K562 (cell line): Measurements from ENCODE around the gene ATRNL1. TPM values are rescaled to one million over a fixed set of nuclear protein-coding genes. Genes with fewer than 3 reads are reported as not detected.

Experiments
- ATAC-seq: fragments of 200-7000 bp; cut with Tn5 transposase; 3 replicates; pipeline ENCODE4 v1.9.1; 2020; ENCODE audit warnings: moderate library complexity
- BruUV-seq: library from RNA; stranded (reverse); fragments of 400-500 nt; replicated peaks from 2 replicates; lab custom pipeline; 2021; lab: Mats Ljungman, UMichigan
- CTCF ChIA-PET: fragments of 300-600 bp; formaldehyde crosslinking; extraction: SDS; loops from one replicate; lab custom pipeline; 2021; ENCODE audit warnings: low intra/inter-chr PET ratio; lab: Yijun Ruan, JAX
- POLR2A ChIA-PET: fragments of 300-600, 350-650 bp; sonication (Branson Sonifier 250); formaldehyde crosslinking; extraction: SDS; loops from one replicate; lab custom pipeline; 2021; ENCODE audit warnings: antibody characterized with exemption, inconsistent platforms; lab: Yijun Ruan, JAX
- DNase-seq, 4 experiments: peaks; one replicate each; pipeline versions ENCODE4 v3.0.0 to v3.0.0-alpha.2; 2011 to 2018; ENCODE audit warnings: low spot score in 3 of 4, mixed read lengths in 3 of 4; ENCODE audit errors: extremely low read depth in 1 of 4
- FAIRE-seq: peaks from 2 replicates; lab custom pipeline; 2011; peaks lifted over from hg19 to GRCh38; lab: Jason Lieb, UNC
- H2AFZ ChIP-seq: 2 replicates; pipeline ENCODE4 v1.6.0; 2011; ENCODE audit warnings: low read depth, low read length, control low read depth, inconsistent platforms
- H3K27ac ChIP-seq: fragments of 200-600 bp; 3 replicates; pipeline ENCODE4 v1.8.0; 2011; ENCODE audit warnings: low read depth, mild to moderate bottlenecking, control low read depth, inconsistent platforms, low read length, moderate library complexity, mixed read lengths; ENCODE audit errors: extremely low read depth
- H3K27me3 ChIP-seq, 2 experiments: fragments of 300-600 bp in 1 of 2; 2 replicates in 1 of 2; 3 replicates in 1 of 2; pipeline versions ENCODE4 v1.6.0 to v1.8.0; 2011; ENCODE audit warnings: inconsistent platforms in 2 of 2, low read length in 2 of 2, mild to moderate bottlenecking in 1 of 2, mixed read lengths in 1 of 2, moderate library complexity in 1 of 2; ENCODE audit not compliant: control insufficient read depth in 2 of 2, insufficient read depth in 2 of 2
- H3K36me3 ChIP-seq: fragments of 300-600 bp; 3 replicates; pipeline ENCODE4 v1.8.0; 2011; ENCODE audit warnings: mild to moderate bottlenecking, low read length, inconsistent platforms; ENCODE audit not compliant: control insufficient read depth, insufficient read depth
- H3K4me1 ChIP-seq, 2 experiments: fragments of 200-600 bp in 1 of 2; replicated peaks in 1 of 2; 2 replicates in 1 of 2; 3 replicates in 1 of 2; pipeline versions ENCODE4 v1.5.1 to v1.8.0; 2011; ENCODE audit warnings: inconsistent platforms in 2 of 2, low read length in 2 of 2, mild to moderate bottlenecking in 1 of 2, mixed read lengths in 1 of 2, moderate library complexity in 1 of 2; ENCODE audit not compliant: control insufficient read depth in 2 of 2, insufficient read depth in 2 of 2
- H3K4me2 ChIP-seq: 2 replicates; pipeline ENCODE4 v1.6.1; 2011; ENCODE audit warnings: low read length, control low read depth, inconsistent platforms, mixed read lengths; ENCODE audit not compliant: insufficient read depth
- H3K4me3 ChIP-seq: fragments of 200-600 bp; sonication (generic), shearing (Covaris generic); 2 replicates; pipeline ENCODE4 v1.5.1; 2016; ENCODE audit warnings: control low read depth, inconsistent platforms
- H3K79me2 ChIP-seq: fragments of 200-600 bp; 3 replicates; pipeline ENCODE4 v1.8.0; 2011; ENCODE audit warnings: low read length, inconsistent platforms; ENCODE audit not compliant: control insufficient read depth, insufficient read depth
- H3K9ac ChIP-seq, 2 experiments: 2 replicates each; pipeline versions ENCODE4 v1.6.0 to v1.6.1; 2011; ENCODE audit warnings: low read depth in 2 of 2, low read length in 2 of 2, control low read depth in 1 of 2, inconsistent platforms in 1 of 2, mild to moderate bottlenecking in 1 of 2, mixed read lengths in 1 of 2; ENCODE audit not compliant: insufficient read depth in 1 of 2
- H3K9me1 ChIP-seq: one replicate; pipeline ENCODE4 v1.6.0; 2011; ENCODE audit warnings: inconsistent platforms, mild to moderate bottlenecking, low read length, moderate library complexity; ENCODE audit not compliant: control insufficient read depth, insufficient read depth
- H3K9me3 ChIP-seq: replicated peaks from 2 replicates; pipeline ENCODE4 v1.5.1; 2011; ENCODE audit warnings: low read depth, low read length, inconsistent platforms; ENCODE audit not compliant: control insufficient read depth, insufficient read depth
- H4K20me1 ChIP-seq: replicated peaks from 2 replicates; pipeline ENCODE4 v1.6.1; 2011; ENCODE audit warnings: low read length, inconsistent platforms, mixed read lengths; ENCODE audit not compliant: control insufficient read depth, insufficient read depth
- CHD4 ChIP-seq: fragments of 200-600 bp; sonication (generic); IDR thresholded peaks from 3 replicates; pipeline ENCODE4 v1.6.1; 2012; ENCODE audit warnings: low read depth, mild to moderate bottlenecking, mixed read lengths, low read length, inconsistent platforms; ENCODE audit not compliant: insufficient read depth, insufficient replicate concordance, poor library complexity, severe bottlenecking
- GTF2F1 ChIP-seq: IDR thresholded peaks from 2 replicates; pipeline ENCODE4 v1.6.1; 2011; ENCODE audit warnings: low read depth, low read length, improper control_type of control experiment
- HNRNPUL1 ChIP-seq: fragments of 200-400 bp; formaldehyde crosslinking; IDR thresholded peaks from 2 replicates; pipeline ENCODE4 v1.6.1; 2017; ENCODE audit warnings: low read length
- KDM2B ChIP-seq: fragments of 250-450 bp; sonication (Bioruptor Pico); IDR thresholded peaks from 2 replicates; pipeline ENCODE4 v1.8.0; 2021; ENCODE audit warnings: mild to moderate bottlenecking, moderate library complexity
- MXI1 ChIP-seq: IDR thresholded peaks from 2 replicates; pipeline ENCODE4 v1.6.1; 2011; ENCODE audit warnings: low read depth, mild to moderate bottlenecking, improper control_type of control experiment, low read length
- NBN ChIP-seq: fragments of 450-650 bp; IDR thresholded peaks from 2 replicates; pipeline ENCODE4 v1.6.1; 2016; ENCODE audit warnings: low read depth, mild to moderate bottlenecking
- PHF21A ChIP-seq: fragments of 450-650 bp; IDR thresholded peaks from 2 replicates; pipeline ENCODE4 v1.6.1; 2017; ENCODE audit warnings: low read depth, borderline replicate concordance
- POLR3A ChIP-seq: IDR thresholded peaks from 2 replicates; pipeline ENCODE4 v1.6.1; 2011; ENCODE audit warnings: borderline replicate concordance, mild to moderate bottlenecking, moderate library complexity; ENCODE audit not compliant: insufficient read length, insufficient read depth; ENCODE audit errors: extremely low read depth
- WGBS: fragments of 100-300 bp; shearing (Covaris generic); methylation state at CpG from one replicate; pipeline ENCODE4 v1.1.6; 2016; ENCODE audit warnings: low coverage, mixed read lengths; ENCODE audit not compliant: insufficient coverage; ENCODE audit errors: missing lambda C conversion rate; 5-methylcytosine and 5-hydroxymethylcytosine counted together
- in situ Hi-C: fragments of 300-500 bp; cut with MboI; formaldehyde crosslinking; loops from 4 replicates; pipeline ENCODE4 v1.15.0; 2018; ENCODE audit warnings: inconsistent platforms, mixed read lengths
- intact Hi-C: fragments of 100-400 bp; cut with micrococcal nuclease; formaldehyde crosslinking; loops from 2 replicates; pipeline ENCODE4 v1.14.2; 2022
- polyA plus RNA-seq, 8 experiments: library from polyadenylated mRNA; depleted of rRNA in 4 of 8; stranded (reverse) in 5 of 8; unstranded in 3 of 8; fragments of >200 nt; fragmentation: Nextera tagmentation in 2 of 8; fragmentation: Illumina TruSeq in 1 of 8; extraction: Ambion mirVana in 2 of 8; extraction: Trizol in 1 of 8; gene quantifications; 2 replicates each; pipeline versions ENCODE4 v1.2.1 to v1.2.3, GENCODE V29; 2011 to 2014; ENCODE audit warnings: inconsistent platforms in 1 of 8, missing spikeins in 1 of 8
- total RNA-seq, 7 experiments: library from RNA; depleted of rRNA in 6 of 7; stranded (reverse); fragments of >200 nt in 6 of 7; fragmentation: Illumina TruSeq in 2 of 7; extraction: Trizol in 2 of 7; gene quantifications; 2 replicates each; pipeline versions ENCODE4 v1.2.1 to v1.2.3, GENCODE V29; 2011 to 2021; ENCODE audit warnings: low replicate concordance in 1 of 7
- TF ChIP-seq, protein P1 (sequence below): fragments of 450-650 bp; formaldehyde crosslinking; IDR thresholded peaks from 2 replicates; pipeline ENCODE4 v1.4.0; 2022; ENCODE audit warnings: mild to moderate bottlenecking, moderate library complexity

ATRNL1 gene
- total and polyA plus RNA-seq, 9 of the 15 experiments (the other 6 are each of a cell fraction or from before 2014, with no cell fraction given) = 0.18 TPM; not detected in 8

DNA sequence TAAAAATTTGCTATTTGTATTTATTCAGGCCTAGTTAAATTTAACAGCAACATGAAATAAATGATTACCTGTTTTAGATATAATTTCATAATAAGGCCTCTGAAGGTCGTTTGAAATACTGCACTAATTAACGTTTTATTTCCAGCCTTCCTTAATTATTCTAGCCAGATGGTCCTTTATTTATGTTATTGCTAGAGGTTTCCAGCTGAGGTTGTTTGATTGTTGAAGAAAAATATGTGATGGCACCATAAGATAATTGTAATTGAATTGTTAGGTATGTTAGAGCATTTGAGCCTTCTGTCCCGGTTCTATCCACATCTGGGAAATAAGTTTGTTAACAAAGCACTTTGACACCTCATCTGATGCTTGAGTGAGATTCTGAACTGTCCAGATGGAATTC is 556.1 kb downstream of the ATRNL1 start:
- no peak overlapping the region for H3K9ac ChIP-seq
- in situ Hi-C loops (no loop called here), intact Hi-C loops (no loop called here)
- WGBS = 3% methylated on average over 3 of the region's 3 CpGs
- BruUV-seq = no TSS peak
- no peaks in the 10 kb centered on the region for H3K4me1 ChIP-seq
- TF ChIP-seq CHD4 = no peak
- TF ChIP-seq PHF21A = no peak
- TF ChIP-seq HNRNPUL1 = no peak
- no peak for TF ChIP-seq KDM2B (CRISPR knock-in tag)
- TF ChIP-seq POLR3A = no peak
- no peak for TF ChIP-seq GTF2F1
- TF ChIP-seq MXI1 = no peak
- TF ChIP-seq NBN = no peak
- TF ChIP-seq, protein P1, sequence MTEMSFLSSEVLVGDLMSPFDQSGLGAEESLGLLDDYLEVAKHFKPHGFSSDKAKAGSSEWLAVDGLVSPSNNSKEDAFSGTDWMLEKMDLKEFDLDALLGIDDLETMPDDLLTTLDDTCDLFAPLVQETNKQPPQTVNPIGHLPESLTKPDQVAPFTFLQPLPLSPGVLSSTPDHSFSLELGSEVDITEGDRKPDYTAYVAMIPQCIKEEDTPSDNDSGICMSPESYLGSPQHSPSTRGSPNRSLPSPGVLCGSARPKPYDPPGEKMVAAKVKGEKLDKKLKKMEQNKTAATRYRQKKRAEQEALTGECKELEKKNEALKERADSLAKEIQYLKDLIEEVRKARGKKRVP (CRISPR knock-in tag) = no peak
- H3K4me2 ChIP-seq = no peak overlapping the region
- ChIA-PET CTCF (no interaction called here), POLR2A (no interaction called here)
- no peak for DNase-seq
- H4K20me1 ChIP-seq = no peaks in the 10 kb centered on the region
- FAIRE-seq = no peak
- no peaks in the 10 kb centered on the region for H3K27me3 ChIP-seq
- no peak for ATAC-seq
- no peaks in the 10 kb centered on the region for H3K79me2 ChIP-seq
- H3K9me3 ChIP-seq = no peaks in the 10 kb centered on the region
- H3K36me3 ChIP-seq = no peaks in the 10 kb centered on the region
- no peak overlapping the region for H3K4me3 ChIP-seq
- H2AFZ ChIP-seq = no peak overlapping the region
- no peak overlapping the region for H3K27ac ChIP-seq
- H3K9me1 ChIP-seq = no peaks in the 10 kb centered on the region
